Transverse colon (tissue), 4 donors: ENCODE data around the gene SPEF2. TPM values are rescaled to one million over a fixed set of nuclear protein-coding genes. Genes with fewer than 3 reads are reported as not detected.

ENCODE experiments used
- DNase-seq: peaks from one replicate; pipeline ENCODE4 v3.0.0-alpha.2; 2019
- H3K27ac ChIP-seq, 4 donors: fragments of 200-600 bp; sonication (generic); 2 replicates each; pipeline ENCODE4 v1.5.1; 2016 to 2018; ENCODE audit warnings: inconsistent platforms in 4 of 4
- H3K27me3 ChIP-seq: fragments of 200-600 bp; sonication (generic); 2 replicates; pipeline ENCODE4 v1.5.1; 2017; ENCODE audit warnings: inconsistent platforms
- H3K36me3 ChIP-seq, 4 donors: fragments of 200-600 bp; sonication (generic); 2 replicates each; pipeline ENCODE4 v1.5.1; 2017 to 2019; ENCODE audit warnings: inconsistent platforms in 4 of 4
- H3K4me1 ChIP-seq, 4 donors: fragments of 200-600 bp; sonication (generic); 2 replicates each; pipeline ENCODE4 v1.5.1; 2017 to 2020; ENCODE audit warnings: inconsistent platforms in 4 of 4
- H3K4me3 ChIP-seq, 4 donors: fragments of 200-600 bp; sonication (generic); 1 replicate in 1 of 4; 2 replicates in 3 of 4; pipeline versions ENCODE4 v1.5.1 to v1.6.1; 2017 to 2019; ENCODE audit warnings: inconsistent platforms in 4 of 4
- H3K9me3 ChIP-seq, 2 donors: fragments of 200-600 bp; sonication (generic); 2 replicates each; pipeline ENCODE4 v1.5.1; 2017 to 2019; ENCODE audit warnings: inconsistent platforms in 2 of 2
- CTCF ChIP-seq, 5 experiments: fragments of 200-600 bp in 3 of 5; fragments of 450-650 bp in 2 of 5; sonication (generic) in 3 of 5; IDR thresholded peaks; 1 replicate in 2 of 5; 2 replicates in 3 of 5; pipeline ENCODE4 v1.5.1; 2016 to 2017; ENCODE audit warnings: antibody characterized with exemption in 5 of 5, inconsistent platforms in 3 of 5, mild to moderate bottlenecking in 2 of 5, moderate library complexity in 1 of 5
- EP300 ChIP-seq: sonication (generic); formaldehyde crosslinking; IDR thresholded peaks from one replicate; pipeline ENCODE4 v1.6.1; 2017; ENCODE audit warnings: antibody characterized with exemption, low read depth
- POLR2A ChIP-seq: fragments of 450-650 bp; IDR thresholded peaks from one replicate; pipeline ENCODE4 v1.6.1; 2016; ENCODE audit warnings: antibody characterized with exemption, mild to moderate bottlenecking, moderate library complexity
- POLR2AphosphoS5 ChIP-seq, 3 donors: sonication (generic); formaldehyde crosslinking; IDR thresholded peaks; one replicate each; pipeline ENCODE4 v1.6.1; 2016; ENCODE audit warnings: antibody characterized with exemption in 3 of 3
- WGBS, 2 donors: methylation state at CpG; one replicate each; pipeline ENCODE4 v1.1.5; 2018; ENCODE audit warnings: low coverage in 1 of 2; 5-methylcytosine and 5-hydroxymethylcytosine counted together
- in situ Hi-C, 4 donors: fragments of 200-750 bp; cut with MboI; loops; one replicate each; pipeline versions ENCODE4 v1.15.0 to v1.15.1; 2017; ENCODE audit warnings: low sequenced_read_pairs in 3 of 4, low pct_ligation_motif_present in 1 of 4, low pct_unique_long_range_greater_than_20kb in 1 of 4
- intact Hi-C: fragments of 100-400 bp; cut with DNase I; formaldehyde crosslinking; loops from one replicate; pipeline ENCODE4 v1.15.1; 2023; ENCODE audit warnings: low total_unique reads
- total RNA-seq, 4 donors: library from RNA; depleted of rRNA; stranded (reverse); fragments of >200 nt; gene quantifications; one replicate each; pipeline ENCODE4 v1.1.0, GENCODE V29; 2016

Gene SPEF2
- total RNA-seq, 4 donors from 2014 or later, result 2.4 to 9.4 (median 5.1) TPM; not detected in 1

GRCh38 chr5:35698047-35698808 is 80.6 kb downstream of the SPEF2 start:
- TF ChIP-seq EP300, result no peak
- no peak for TF ChIP-seq POLR2AphosphoS5 (IDR thresholded peaks at IDR 0.05)
- no peak for TF ChIP-seq POLR2A
- no peak overlapping the region for H3K4me3 ChIP-seq
- no peak overlapping the region for H3K27ac ChIP-seq
- intact Hi-C loops, result no loop called here
- no peak for DNase-seq
- no peaks in the 10 kb centered on the region for H3K4me1 ChIP-seq
- H3K9me3 ChIP-seq, result no peaks in the 10 kb centered on the region
- no peaks in the 10 kb centered on the region for H3K36me3 ChIP-seq
- 65 to 67% methylated on average over 4 of the region's 4 CpGs for WGBS, 2 donors
- in situ Hi-C loops, result no loop called here
- H3K27me3 ChIP-seq, result no peaks in the 10 kb centered on the region

GRCh38 chr5:35707659-35708058 is 90.0 kb downstream of the SPEF2 start:
- Histone ChIP-seq H3K9me3 (no peaks in the 10 kb centered on the region), H3K27ac (no peak overlapping the region), H3K36me3 (no peaks in the 10 kb centered on the region), H3K4me3 (no peak overlapping the region), H3K27me3 (no peaks in the 10 kb centered on the region), H3K4me1 (no peaks in the 10 kb centered on the region)
- intact Hi-C loops (loop anchor here (10.0 kb wide), 1 partner anchor 887 kb away; no protein-coding TSS in a partner anchor), in situ Hi-C loops (no loop called here)
- WGBS, 2 donors, result 73 to 84% methylated on average over 1 of the region's 1 CpG
- no peak for DNase-seq
- TF ChIP-seq POLR2A, result no peak
- no peak for TF ChIP-seq POLR2AphosphoS5 (IDR thresholded peaks at IDR 0.05)
- TF ChIP-seq EP300, result no peak
- no peak for TF ChIP-seq CTCF (IDR thresholded peaks at IDR 0.05)

GRCh38 chr5:35709688-35710087 is 92.0 kb downstream of the SPEF2 start:
- intact Hi-C loops, result loop anchor here (10.0 kb wide), 1 partner anchor 885 kb away; no protein-coding TSS in a partner anchor
- DNase-seq, result no peak
- TF ChIP-seq EP300, result no peak
- TF ChIP-seq CTCF (IDR thresholded peaks at IDR 0.05), result no peak
- TF ChIP-seq POLR2AphosphoS5 (IDR thresholded peaks at IDR 0.05), result no peak
- TF ChIP-seq POLR2A, result no peak
- Histone ChIP-seq H3K9me3 (no peaks in the 10 kb centered on the region), H3K4me1 (no peaks in the 10 kb centered on the region), H3K27me3 (no peaks in the 10 kb centered on the region), H3K4me3 (no peak overlapping the region), H3K27ac (no peak overlapping the region), H3K36me3 (no peaks in the 10 kb centered on the region)
- in situ Hi-C loops, result no loop called here
- WGBS, 2 donors, result 91 to 92% methylated on average over 2 of the region's 2 CpGs

GRCh38 chr5:35717718-35718117 is 100.1 kb downstream of the SPEF2 start:
- intact Hi-C loops, result no loop called here
- no peak overlapping the region for H3K27ac ChIP-seq
- in situ Hi-C loops, result no loop called here
- H3K27me3 ChIP-seq, result no peaks in the 10 kb centered on the region
- TF ChIP-seq POLR2AphosphoS5 (IDR thresholded peaks at IDR 0.05) (no peak), CTCF (IDR thresholded peaks at IDR 0.05) (no peak), POLR2A (no peak), EP300 (no peak)
- 86% methylated on average over 5 of the region's 5 CpGs; no CpG with 5 or more reads in 1 of the 2 donors for WGBS, 2 donors
- H3K4me3 ChIP-seq, result no peak overlapping the region
- H3K4me1 ChIP-seq, result no peaks in the 10 kb centered on the region
- no peak for DNase-seq
- H3K9me3 ChIP-seq, result no peaks in the 10 kb centered on the region
- H3K36me3 ChIP-seq, result no peaks in the 10 kb centered on the region
